Aorta (tissue), 5 donors: ENCODE measurements around the gene C2orf76. TPM values are rescaled to one million over a fixed set of nuclear protein-coding genes. Genes with fewer than 3 reads are reported as not detected.

Experiments
- ATAC-seq: fragments of 200-7000 bp; cut with Tn5 transposase; one replicate; pipeline ENCODE4 v1.9.1; 2022; ENCODE audit warnings: moderate library complexity; ENCODE audit not compliant: low FRiP score
- DNase-seq, 2 donors: peaks; one replicate each; pipeline ENCODE4 v3.0.0-alpha.2; 2020
- H3K27ac ChIP-seq, 2 donors: one replicate each; pipeline ENCODE4 v1.5.1; 2013; ENCODE audit warnings: low read length in 2 of 2, mild to moderate bottlenecking in 2 of 2, moderate library complexity in 2 of 2, control low read depth in 1 of 2, inconsistent platforms in 1 of 2, low read depth in 1 of 2
- H3K27me3 ChIP-seq, 2 donors: one replicate each; pipeline ENCODE4 v1.6.1; 2013; ENCODE audit warnings: control low read depth in 1 of 2, low read length in 1 of 2, mild to moderate bottlenecking in 1 of 2, moderate library complexity in 1 of 2; ENCODE audit not compliant: insufficient read depth in 2 of 2, control insufficient read depth in 1 of 2
- H3K36me3 ChIP-seq, 2 donors: one replicate each; pipeline ENCODE4 v1.6.1; 2013; ENCODE audit warnings: control low read depth in 1 of 2, low read length in 1 of 2, mild to moderate bottlenecking in 1 of 2; ENCODE audit not compliant: insufficient read depth in 2 of 2, control insufficient read depth in 1 of 2
- H3K4me1 ChIP-seq, 2 donors: one replicate each; pipeline ENCODE4 v1.6.1; 2013; ENCODE audit warnings: low read length in 2 of 2, control low read depth in 1 of 2, mild to moderate bottlenecking in 1 of 2, moderate library complexity in 1 of 2; ENCODE audit not compliant: insufficient read depth in 2 of 2, control insufficient read depth in 1 of 2
- H3K4me3 ChIP-seq, 2 donors: one replicate each; pipeline ENCODE4 v1.5.1; 2013; ENCODE audit warnings: low read length in 2 of 2, control low read depth in 1 of 2, mild to moderate bottlenecking in 1 of 2
- H3K9me3 ChIP-seq: one replicate; pipeline ENCODE4 v1.6.1; 2013; ENCODE audit warnings: mild to moderate bottlenecking, low read length; ENCODE audit not compliant: control insufficient read depth
- WGBS, 2 donors: extraction: QIAGEN DNeasy Blood & Tissue Kit; methylation state at CpG; one replicate each; pipeline ENCODE4 v1.1.7; 2013; 5-methylcytosine and 5-hydroxymethylcytosine counted together
- intact Hi-C, 2 donors: fragments of 100-400 bp; cut with DNase I; formaldehyde crosslinking; loops; one replicate each; pipeline versions ENCODE4 v1.14.2 to v1.15.0; 2022
- polyA plus RNA-seq, 2 donors: library from polyadenylated mRNA; stranded (reverse); fragments of 200-250 nt; gene quantifications; one replicate each; pipeline ENCODE4 v1.2.3, GENCODE V29; 2013
- total RNA-seq, 2 donors: library from RNA; stranded (reverse); fragmentation: NEBNext Ultra II Directional; extraction: Animal tissue kit (Norgen Biotek cat#: 25700); gene quantifications; one replicate each; pipeline ENCODE4 v1.2.1, GENCODE V29; 2021
- donor health status: healthy with polysubstance abuse.
- donor health status: Bipolar disorder and iron deficiency.
- donor health status: DM: no; HTN: no; CAD: no.
- donor health status: DM: no; HTN: no; CAD: no.
- donor health status: DM: yes; HTN: yes; CAD: no.

The C2orf76 gene
- total and polyA plus RNA-seq, 4 donors = 11.2 to 29.8 (median 15.0) TPM

GRCh38 chr2:119255760-119256581, 110.7 kb downstream of the C2orf76 start:
- Histone ChIP-seq H3K4me1 (no peaks in the 10 kb centered on the region), H3K27ac (no peak overlapping the region), H3K27me3 (no peaks in the 10 kb centered on the region), H3K9me3 (no peaks in the 10 kb centered on the region), H3K4me3 (no peak overlapping the region), H3K36me3 (peaks cover 0 to 1% of the 10 kb centered on the region in 2 donors)
- DNase-seq (no peak), ATAC-seq (no peak)
- intact Hi-C loops = no loop called here
- 70 to 77% methylated on average over 12 of the region's 12 CpGs for WGBS, 2 donors

GRCh38 chr2:119254601-119255080, 112.0 kb downstream of the C2orf76 start:
- ATAC-seq (no peak), DNase-seq (peak in 1 of 2 donors; percentile 47)
- WGBS, 2 donors = 93 to 98% methylated on average over 10 of the region's 10 CpGs
- Histone ChIP-seq H3K4me1 (no peaks in the 10 kb centered on the region), H3K4me3 (no peak overlapping the region), H3K27ac (no peak overlapping the region), H3K27me3 (no peaks in the 10 kb centered on the region), H3K36me3 (peaks cover 0 to 1% of the 10 kb centered on the region in 2 donors), H3K9me3 (no peaks in the 10 kb centered on the region)
- intact Hi-C loops = no loop called here

- Histone ChIP-seq H3K4me3 (no peak overlapping the region), H3K27ac (no peak overlapping the region), H3K36me3 (peaks cover 0 to 1% of the 10 kb centered on the region in 2 donors), H3K9me3 (no peaks in the 10 kb centered on the region), H3K4me1 (no peaks in the 10 kb centered on the region), H3K27me3 (no peaks in the 10 kb centered on the region)
- 87 to 92% methylated on average over 14 of the region's 14 CpGs for WGBS, 2 donors
- no peak for ATAC-seq
- intact Hi-C loops = no loop called here
- DNase-seq = peak in 1 of 2 donors; percentile 51
Measured at GRCh38 chr2:119253760-119254600, 112.7 kb downstream of the C2orf76 start.

GRCh38 chr2:119253114-119253702, 113.4 kb downstream of the C2orf76 start:
- DNase-seq = no peak
- no peak overlapping the region for H3K27ac ChIP-seq
- intact Hi-C loops = no loop called here
- peaks cover 0 to 1% of the 10 kb centered on the region in 2 donors for H3K36me3 ChIP-seq
- WGBS, 2 donors = 40 to 42% methylated on average over 2 of the region's 2 CpGs
- no peak for ATAC-seq
- H3K27me3 ChIP-seq = no peaks in the 10 kb centered on the region
- no peaks in the 10 kb centered on the region for H3K9me3 ChIP-seq
- no peak overlapping the region for H3K4me3 ChIP-seq
- H3K4me1 ChIP-seq = no peaks in the 10 kb centered on the region

Other genes with a start within 250 kb of the C2orf76 start
- gene C1QL2, start 208.1 kb downstream of the C2orf76 start, total RNA-seq = not detected
- under 1 TPM in 1 of 2 donors, not detected in 1; 0.10 TPM for gene C1QL2, start 208.1 kb downstream of the C2orf76 start, polyA plus RNA-seq
- 10 to 100 TPM in 1 of 2 donors, 1 to 10 TPM in 1; 8.0 to 20.3 TPM for gene STEAP3, start 143.0 kb downstream of the C2orf76 start, total RNA-seq
- gene STEAP3, start 143.0 kb downstream of the C2orf76 start, polyA plus RNA-seq = 1 to 10 TPM; 1.9 to 4.6 TPM
- gene DBI, start 143 bp upstream of the C2orf76 start, total RNA-seq = 10 to 100 TPM; 60.1 to 63.2 TPM
- gene DBI, start 143 bp upstream of the C2orf76 start, polyA plus RNA-seq = 100 to 1,000 TPM; 179 to 463 TPM
- gene TMEM37, start 65.0 kb upstream of the C2orf76 start, total RNA-seq = 10 to 100 TPM in 1 of 2 donors, 1 to 10 TPM in 1; 5.2 to 11.0 TPM
- 10 to 100 TPM in 1 of 2 donors, 1 to 10 TPM in 1; 1.2 to 19.8 TPM for gene TMEM37, start 65.0 kb upstream of the C2orf76 start, polyA plus RNA-seq
- gene SCTR, start 157.6 kb upstream of the C2orf76 start, total RNA-seq = not detected
- gene SCTR, start 157.6 kb upstream of the C2orf76 start, polyA plus RNA-seq = under 1 TPM in 1 of 2 donors, not detected in 1; 0.13 TPM
- 1 to 10 TPM in 1 of 2 donors, under 1 TPM in 1; 0.69 to 2.1 TPM for gene CFAP221, start 177.6 kb upstream of the C2orf76 start, total RNA-seq
- gene CFAP221, start 177.6 kb upstream of the C2orf76 start, polyA plus RNA-seq = under 1 TPM in 1 of 2 donors, not detected in 1; 0.18 TPM